Esophagus squamous epithelium (tissue), 5 donors: ENCODE measurements around the gene C1QL1. TPM values are rescaled to one million over a fixed set of nuclear protein-coding genes. Genes with fewer than 3 reads are reported as not detected.

Source experiments
- DNase-seq: peaks from one replicate; lab custom pipeline; 2025; lab: John Stamatoyannopoulos, UW
- H3K27ac ChIP-seq, 4 donors: fragments of 200-600 bp; sonication (generic); one replicate each; pipeline ENCODE4 v1.5.1; 2016 to 2019; ENCODE audit warnings: mild to moderate bottlenecking in 1 of 4
- H3K27me3 ChIP-seq, 4 donors: fragments of 200-600 bp; sonication (generic); 1 replicate in 3 of 4; 2 replicates in 1 of 4; pipeline versions ENCODE4 v1.5.1 to v1.6.0; 2017 to 2021; ENCODE audit warnings: antibody characterized with exemption in 1 of 4
- H3K36me3 ChIP-seq, 3 donors: fragments of 200-600 bp; sonication (generic); one replicate each; pipeline ENCODE4 v1.5.1; 2016 to 2019
- H3K4me1 ChIP-seq, 3 donors: fragments of 200-600 bp; sonication (generic); one replicate each; pipeline ENCODE4 v1.5.1; 2017 to 2019
- H3K4me3 ChIP-seq, 4 donors: fragments of 200-600 bp; sonication (generic); 1 replicate in 3 of 4; 2 replicates in 1 of 4; pipeline ENCODE4 v1.5.1; 2016 to 2019; ENCODE audit warnings: mild to moderate bottlenecking in 2 of 4, moderate library complexity in 1 of 4
- H3K9me3 ChIP-seq, 3 donors: fragments of 200-600 bp; sonication (generic); one replicate each; pipeline ENCODE4 v1.5.1; 2016 to 2019
- CTCF ChIP-seq, 6 experiments: fragments of 450-650 bp in 4 of 6; fragments of 200-600 bp in 2 of 6; sonication (generic) in 2 of 6; IDR thresholded peaks; one replicate each; pipeline ENCODE4 v1.5.1; 2016 to 2019; ENCODE audit warnings: antibody characterized with exemption in 6 of 6, mild to moderate bottlenecking in 4 of 6, moderate library complexity in 4 of 6
- POLR2A ChIP-seq, 4 donors: fragments of 450-650 bp; IDR thresholded peaks; one replicate each; pipeline ENCODE4 v1.6.1; 2017; ENCODE audit warnings: antibody characterized with exemption in 4 of 4, mild to moderate bottlenecking in 4 of 4, moderate library complexity in 3 of 4
- WGBS, 2 donors: methylation state at CpG; one replicate each; pipeline ENCODE4 v1.1.5; 2018; 5-methylcytosine and 5-hydroxymethylcytosine counted together
- intact Hi-C: fragments of 100-400 bp; cut with DNase I; formaldehyde crosslinking; loops from one replicate; pipeline ENCODE4 v1.15.0; 2022
- total RNA-seq, 4 donors: library from RNA; depleted of rRNA; stranded (reverse); fragments of >200 nt; gene quantifications; one replicate each; pipeline ENCODE4 v1.1.0, GENCODE V29; 2016
- donor health status: DM: yes; HTN: yes; CAD: no.

Gene C1QL1
- total RNA-seq, 4 donors from 2014 or later: 0.35 to 2.3 (median 0.70) TPM; not detected in 1

DNA sequence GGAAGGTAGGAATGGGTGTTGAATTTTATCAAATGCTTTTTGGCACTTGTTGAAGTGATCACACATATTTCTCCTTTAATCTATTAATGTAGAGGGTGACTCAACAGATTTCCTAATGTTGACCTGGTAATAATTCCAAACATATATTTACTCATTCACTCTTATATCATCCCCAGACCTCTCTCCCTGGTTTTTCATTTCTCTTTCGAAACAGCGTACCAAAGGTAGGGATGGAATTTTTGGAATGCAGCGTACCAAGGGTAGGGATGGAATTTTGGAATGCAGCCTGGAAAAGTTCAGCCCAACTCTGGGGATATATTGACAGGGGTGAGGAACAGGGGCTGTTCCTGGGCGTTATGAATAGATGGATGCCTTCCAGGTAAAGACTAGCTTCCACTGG lies 27.8 kb downstream of the C1QL1 start:
- Histone ChIP-seq H3K9me3 (peaks cover 0 to 6% (median 0%) of the 10 kb centered on the region in 3 donors), H3K4me1 (peaks cover 0 to 14% (median 0%) of the 10 kb centered on the region in 3 donors), H3K36me3 (peaks cover 0 to 7% (median 0%) of the 10 kb centered on the region in 3 donors), H3K27me3 (no peaks in the 10 kb centered on the region), H3K4me3 (no peak overlapping the region), H3K27ac (no peak overlapping the region)
- WGBS, 2 donors: 49 to 60% methylated on average over 4 of the region's 4 CpGs
- TF ChIP-seq CTCF (IDR thresholded peaks at IDR 0.05) (no peak), POLR2A (IDR thresholded peaks at IDR 0.05) (no peak)
- no peak for DNase-seq
- intact Hi-C loops: no loop called here

- H3K4me3 ChIP-seq: no peak overlapping the region
- peaks cover 0 to 6% (median 0%) of the 10 kb centered on the region in 3 donors for H3K9me3 ChIP-seq
- intact Hi-C loops: no loop called here
- H3K4me1 ChIP-seq: no peaks in the 10 kb centered on the region
- TF ChIP-seq CTCF (IDR thresholded peaks at IDR 0.05) (no peak), POLR2A (IDR thresholded peaks at IDR 0.05) (no peak)
- H3K27me3 ChIP-seq: no peaks in the 10 kb centered on the region
- no peak overlapping the region for H3K27ac ChIP-seq
- DNase-seq: no peak
- 89 to 97% methylated on average over 3 of the region's 9 CpGs for WGBS, 2 donors
- peaks cover 0 to 39% (median 0%) of the 10 kb centered on the region in 3 donors for H3K36me3 ChIP-seq
Observed at GRCh38 chr17:44935116-44935515, 33.0 kb downstream of the C1QL1 start.

DNA sequence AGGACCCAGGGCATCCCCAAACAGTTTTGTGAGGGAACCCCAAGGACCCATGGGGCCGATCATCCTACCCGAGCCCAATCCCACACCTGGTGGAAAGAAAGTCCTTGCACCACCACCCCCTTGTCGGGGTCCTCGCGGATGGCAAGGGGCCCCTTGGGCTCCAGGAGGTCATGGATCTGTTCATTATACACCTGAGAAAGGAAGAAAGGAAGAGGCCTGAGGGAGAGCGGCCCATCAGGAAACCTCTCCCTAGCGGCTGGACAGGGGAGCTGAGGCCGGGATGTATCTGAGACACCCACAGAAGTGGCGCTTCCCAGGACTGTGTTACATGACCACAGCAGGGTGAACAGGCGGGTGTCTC lies 33.4 kb downstream of the C1QL1 start:
- Histone ChIP-seq H3K4me3 (no peak overlapping the region), H3K27me3 (no peaks in the 10 kb centered on the region), H3K36me3 (peaks cover 0 to 39% (median 0%) of the 10 kb centered on the region in 3 donors), H3K4me1 (no peaks in the 10 kb centered on the region), H3K27ac (no peak overlapping the region), H3K9me3 (peaks cover 0 to 6% (median 0%) of the 10 kb centered on the region in 3 donors)
- intact Hi-C loops: loop anchor here (5.0 kb wide), 1 partner anchor 83 kb away; no protein-coding TSS in a partner anchor
- WGBS, 2 donors: 77 to 93% methylated on average over 2 to 6 of the region's 10 CpGs
- no peak for DNase-seq
- TF ChIP-seq POLR2A (IDR thresholded peaks at IDR 0.05): no peak
- TF ChIP-seq CTCF (IDR thresholded peaks at IDR 0.05): no peak

GRCh38 chr17:44933824-44934744 lies 34.0 kb downstream of the C1QL1 start:
- intact Hi-C loops: loop anchor here (5.0 kb wide), 1 partner anchor 83 kb away; no protein-coding TSS in a partner anchor
- peaks cover 0 to 39% (median 0%) of the 10 kb centered on the region in 3 donors for H3K36me3 ChIP-seq
- no peak for DNase-seq
- H3K4me3 ChIP-seq: no peak overlapping the region
- no peaks in the 10 kb centered on the region for H3K27me3 ChIP-seq
- no peak overlapping the region for H3K27ac ChIP-seq
- TF ChIP-seq CTCF (IDR thresholded peaks at IDR 0.05) (no peak), POLR2A (IDR thresholded peaks at IDR 0.05) (no peak)
- H3K4me1 ChIP-seq: no peaks in the 10 kb centered on the region
- peaks cover 0 to 6% (median 0%) of the 10 kb centered on the region in 3 donors for H3K9me3 ChIP-seq
- 96% methylated on average over 12 to 24 of the region's 34 CpGs for WGBS, 2 donors

DNA sequence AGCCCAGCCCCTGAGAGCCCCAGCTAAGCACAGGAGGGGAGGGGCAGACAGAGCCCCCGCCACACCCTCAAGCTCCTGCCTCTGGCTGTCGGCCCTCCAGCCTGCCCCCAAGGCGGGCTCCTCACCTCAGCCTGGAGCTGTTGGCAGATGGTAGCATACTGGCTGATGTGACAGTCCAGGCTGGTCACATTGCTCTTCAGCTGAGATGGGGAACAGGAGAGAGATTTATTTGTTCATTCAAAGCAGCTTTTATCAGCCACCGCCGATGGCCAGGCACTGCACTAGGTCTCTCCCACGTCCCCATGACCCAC lies 35.4 kb downstream of the C1QL1 start:
- no peak overlapping the region for H3K4me3 ChIP-seq
- no peak for DNase-seq
- WGBS, 2 donors: 100% methylated on average over 1 of the region's 6 CpGs; no CpG with 5 or more reads in 1 of the 2 donors
- H3K4me1 ChIP-seq: no peaks in the 10 kb centered on the region
- no peak overlapping the region for H3K27ac ChIP-seq
- peaks cover 0 to 47% (median 0%) of the 10 kb centered on the region in 3 donors for H3K36me3 ChIP-seq
- no peaks in the 10 kb centered on the region for H3K27me3 ChIP-seq
- no peaks in the 10 kb centered on the region for H3K9me3 ChIP-seq
- intact Hi-C loops: loop anchor here (5.0 kb wide), 1 partner anchor 85 kb away; no protein-coding TSS in a partner anchor
- TF ChIP-seq POLR2A (IDR thresholded peaks at IDR 0.05) (no peak), CTCF (IDR thresholded peaks at IDR 0.05) (no peak)
